Measurements from ENCODE around the gene BCAS3.

Gene BCAS3

DNA sequence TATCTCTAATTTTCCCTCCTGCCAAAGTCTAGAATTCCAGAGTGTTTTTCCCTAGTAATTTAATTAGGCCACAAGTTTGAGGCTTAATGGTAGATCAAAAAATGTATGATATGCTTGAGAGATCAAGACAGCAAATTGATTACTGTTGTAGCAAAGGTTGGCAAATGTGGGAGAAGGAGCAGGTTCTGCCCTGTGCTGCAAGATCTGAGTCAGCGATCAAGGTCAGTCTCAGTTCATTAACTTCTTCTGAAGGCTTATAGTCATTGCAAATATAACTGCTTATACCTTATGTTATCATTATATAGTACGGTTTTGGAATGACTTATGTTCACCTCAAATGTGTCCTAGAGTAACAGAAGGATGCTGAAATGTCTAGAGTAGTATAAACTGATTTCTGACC lies 490.9 kb downstream of the BCAS3 start:
- no peak for DNase-seq

DNA sequence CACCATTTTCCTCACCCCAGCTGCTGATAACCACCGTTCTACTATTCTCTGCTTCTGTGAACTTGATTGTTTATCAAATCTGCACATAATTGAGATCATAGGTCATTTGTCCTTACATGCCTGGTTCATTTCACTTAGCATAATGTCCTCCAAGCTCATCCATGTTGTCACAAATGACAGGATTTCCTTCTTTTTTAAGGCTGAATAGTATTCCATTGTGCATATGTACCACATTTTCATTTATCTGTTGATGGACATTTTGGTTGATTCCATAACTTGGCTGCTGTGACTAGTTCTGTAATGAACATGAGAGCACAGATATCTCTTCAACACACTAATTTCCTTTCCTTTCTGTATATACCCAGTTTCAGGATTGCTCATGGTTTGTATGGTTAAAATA lies 496.7 kb downstream of the BCAS3 start:
- no peak for DNase-seq

DNA sequence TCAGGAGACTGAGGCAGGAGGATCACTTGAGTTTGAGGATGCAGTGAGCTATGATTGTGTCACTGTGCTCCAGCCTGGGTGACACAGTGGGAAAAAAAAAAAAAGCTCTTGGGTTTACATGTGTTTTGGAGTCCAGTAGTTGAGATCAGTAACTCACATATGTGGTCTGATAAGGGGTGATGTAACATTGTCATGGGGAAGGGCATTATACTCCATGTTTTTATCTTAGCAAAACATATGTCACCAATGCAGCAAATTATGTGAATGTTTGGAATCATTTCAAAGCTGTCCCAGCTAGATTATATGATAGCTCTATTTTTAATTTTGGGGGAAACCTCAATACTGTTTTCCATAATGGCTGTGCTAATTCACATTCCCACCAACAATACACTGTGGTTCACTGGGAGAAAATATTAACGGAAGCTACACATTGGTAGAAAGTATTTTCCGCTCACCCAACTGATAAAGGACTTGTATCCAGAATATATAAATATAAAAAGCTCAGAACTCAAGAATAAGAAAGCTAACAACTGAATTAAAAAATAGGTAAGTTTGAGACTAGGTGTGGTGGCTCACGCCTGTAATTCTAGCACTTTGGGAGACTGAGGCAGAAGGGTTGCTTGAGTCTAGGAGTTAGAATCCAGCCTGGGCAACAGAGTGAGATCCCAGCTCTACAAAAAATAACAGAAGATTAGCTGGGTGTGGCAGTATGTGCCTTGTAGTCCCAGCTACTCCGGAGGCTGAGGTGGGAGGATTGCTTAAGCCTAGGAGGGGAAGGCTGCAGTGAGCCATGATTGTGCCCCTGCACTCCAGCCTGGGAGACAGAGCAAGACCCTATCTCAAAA lies 497.9 kb downstream of the BCAS3 start:
- no peak for DNase-seq

DNA sequence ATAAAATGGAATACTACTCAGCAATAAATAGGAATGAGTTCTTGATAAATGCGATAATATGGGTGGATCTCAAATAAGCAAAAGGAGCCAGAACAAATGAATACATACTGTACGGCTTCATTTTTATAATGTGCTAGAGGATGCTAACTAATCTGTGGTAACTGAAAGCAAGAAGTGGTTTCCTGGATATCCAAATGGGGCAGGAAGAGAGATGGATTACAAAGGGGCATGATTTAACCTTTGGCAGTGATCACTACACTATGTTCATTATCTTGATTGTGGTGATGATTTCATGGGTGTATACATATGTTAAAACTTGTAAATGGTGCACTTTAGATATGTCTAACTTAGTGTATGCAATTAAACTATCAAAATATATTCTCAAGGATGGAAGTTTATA lies 499.7 kb downstream of the BCAS3 start:
- DNase-seq: no peak

DNA sequence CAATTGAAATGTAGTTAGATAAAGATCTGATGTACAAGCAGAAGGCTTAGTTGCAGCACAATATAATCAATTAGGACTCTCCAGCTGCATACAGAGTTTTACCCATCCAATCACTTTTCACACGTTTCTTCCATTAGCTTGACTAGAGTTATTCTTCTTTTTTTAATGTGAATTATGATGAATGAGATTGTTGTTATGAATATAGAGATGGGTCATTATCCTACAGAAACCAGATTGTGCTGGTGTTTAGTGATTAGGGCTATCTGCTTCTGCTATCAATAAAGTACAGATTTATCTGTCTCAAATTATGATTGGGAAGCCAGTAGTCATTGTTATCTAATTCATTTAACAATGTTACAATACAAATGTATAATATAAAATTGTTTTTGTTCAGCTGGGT lies 500.6 kb downstream of the BCAS3 start:
- no peak for DNase-seq

DNA sequence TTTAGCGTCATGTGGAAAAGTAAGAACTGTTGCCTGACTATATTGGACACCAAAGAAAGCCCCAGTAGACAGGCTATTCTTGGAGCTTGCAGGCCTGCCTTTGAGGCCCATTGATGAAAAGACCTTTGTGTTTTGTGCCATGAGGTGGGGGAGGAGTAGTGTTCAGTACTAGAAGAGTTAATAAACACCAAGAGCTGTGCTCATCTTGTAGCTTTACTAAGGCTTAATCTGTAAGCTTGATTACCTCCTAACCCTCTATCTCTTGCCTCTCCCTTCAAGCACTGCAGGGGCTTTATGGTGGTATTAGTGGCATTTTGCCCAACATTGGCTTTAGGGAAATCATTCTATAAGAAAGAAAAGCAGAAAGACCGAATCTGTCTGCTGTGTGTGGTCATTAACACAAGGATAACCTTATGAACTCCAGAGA lies 501.7 kb downstream of the BCAS3 start:
- no peak for DNase-seq

DNA sequence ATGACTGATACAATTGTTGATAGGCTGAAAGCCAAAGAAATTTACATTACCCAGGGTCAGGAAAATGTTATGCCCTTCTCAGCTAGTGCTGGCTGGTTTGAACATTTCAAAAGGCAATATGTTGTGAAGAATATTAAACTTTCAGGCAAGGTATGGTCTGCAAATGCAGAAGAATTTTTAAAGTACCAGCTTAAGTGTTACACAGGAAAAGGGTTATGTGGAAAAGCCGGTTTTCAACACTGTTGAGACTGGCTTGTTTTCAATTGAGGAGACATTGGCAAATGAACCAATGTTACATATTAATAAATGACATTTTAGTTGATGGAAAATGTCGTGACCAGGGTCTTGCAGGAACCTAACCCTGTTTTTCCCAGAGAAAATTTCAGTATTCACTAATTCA lies 506.1 kb downstream of the BCAS3 start:
- no peak for DNase-seq

DNA sequence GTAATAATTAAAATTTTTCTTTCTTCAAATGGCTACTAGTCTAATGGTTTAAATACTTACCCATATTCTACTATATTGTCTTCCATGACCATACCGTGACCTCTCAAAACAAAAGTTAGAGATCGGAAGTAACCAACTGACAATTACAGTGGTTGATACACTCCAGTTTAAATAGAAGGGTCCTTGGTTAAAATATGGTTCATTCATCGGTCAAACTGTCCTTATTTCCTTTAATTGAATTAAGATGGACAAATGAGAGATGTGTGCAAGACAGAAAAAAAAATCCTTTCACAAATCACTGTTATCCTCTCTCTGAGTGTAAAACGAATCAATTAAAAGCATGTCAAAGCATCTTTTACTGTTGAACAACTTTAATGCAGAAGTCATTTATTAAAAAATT lies 507.7 kb downstream of the BCAS3 start:
- DNase-seq: no peak

DNA sequence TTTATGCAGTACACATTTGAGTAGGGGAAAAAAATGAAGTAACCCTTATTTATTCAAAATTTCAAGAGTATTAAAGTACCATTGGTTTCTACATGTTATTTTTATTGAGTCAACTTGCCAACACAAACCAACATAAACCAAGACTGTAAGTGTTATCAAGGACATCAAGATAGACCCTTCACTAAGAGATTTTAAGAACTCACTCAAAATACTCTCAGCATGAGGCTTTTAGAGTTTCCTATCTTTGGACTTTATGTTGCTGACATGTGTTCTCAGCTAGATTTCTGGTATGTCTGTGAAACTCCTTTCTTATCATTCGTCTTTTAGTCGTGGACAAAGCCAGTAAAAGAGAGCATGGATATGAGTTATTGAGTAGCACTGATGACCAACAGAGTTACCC lies 509.4 kb downstream of the BCAS3 start:
- no peak for DNase-seq

DNA sequence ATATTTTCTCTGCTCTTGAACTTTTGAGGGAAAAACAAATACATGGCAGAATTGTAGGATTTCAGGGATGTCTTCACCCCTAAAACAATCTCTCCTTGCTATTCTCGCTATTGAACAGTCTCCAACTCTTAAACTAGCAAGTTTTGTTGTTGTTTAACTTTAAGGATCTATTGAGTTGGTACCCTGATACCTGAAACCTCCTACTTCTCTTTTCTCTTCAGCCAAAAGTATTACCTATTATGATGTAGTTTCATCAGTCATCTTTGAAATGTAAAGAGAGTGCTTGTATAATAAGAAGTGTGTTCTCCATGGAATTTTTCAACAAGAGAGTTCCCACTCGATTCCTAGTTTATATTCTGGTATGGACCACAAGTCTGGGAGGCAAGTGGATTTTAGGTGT lies 510.4 kb downstream of the BCAS3 start:
- DNase-seq: no peak

DNA sequence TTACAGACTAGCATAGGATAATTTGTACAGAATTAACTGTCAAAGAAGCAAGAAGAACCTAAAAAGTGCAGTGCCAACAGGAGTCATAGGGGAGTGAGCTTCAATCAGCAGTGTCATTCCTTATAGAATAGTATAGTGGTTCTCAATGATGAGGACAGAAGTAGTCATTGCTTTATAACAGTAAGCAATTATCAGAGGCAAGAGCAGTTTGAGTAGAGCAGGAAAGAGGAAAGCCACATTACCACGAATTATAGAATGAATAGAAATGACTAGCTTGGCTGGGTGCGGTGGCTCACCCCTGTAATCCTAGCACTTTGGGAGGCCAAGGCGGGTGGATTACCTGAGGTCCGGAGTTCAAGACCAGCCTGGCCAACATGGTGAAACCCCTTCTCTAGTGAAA lies 512.3 kb downstream of the BCAS3 start:
- no peak for DNase-seq

DNA sequence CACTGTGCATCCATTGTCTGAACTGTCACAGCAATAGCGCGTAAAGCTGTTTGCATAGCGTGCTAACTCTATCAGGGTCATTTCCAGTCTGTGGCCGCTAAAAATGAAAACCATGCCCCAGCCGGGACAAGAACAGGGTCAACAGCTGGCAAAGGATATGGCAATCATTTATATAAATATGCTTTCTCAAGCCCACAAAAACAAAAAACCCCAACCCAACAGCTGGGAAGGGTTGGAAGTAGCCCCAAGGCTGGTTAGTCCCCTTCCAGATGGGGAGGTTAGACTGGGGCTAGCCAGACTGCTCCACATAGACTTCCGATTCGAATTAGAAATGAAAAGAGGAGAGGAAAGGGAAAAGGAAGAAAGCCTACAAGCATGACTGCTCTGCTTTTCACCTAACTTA lies 518.7 kb downstream of the BCAS3 start:
- no peak for DNase-seq

DNA sequence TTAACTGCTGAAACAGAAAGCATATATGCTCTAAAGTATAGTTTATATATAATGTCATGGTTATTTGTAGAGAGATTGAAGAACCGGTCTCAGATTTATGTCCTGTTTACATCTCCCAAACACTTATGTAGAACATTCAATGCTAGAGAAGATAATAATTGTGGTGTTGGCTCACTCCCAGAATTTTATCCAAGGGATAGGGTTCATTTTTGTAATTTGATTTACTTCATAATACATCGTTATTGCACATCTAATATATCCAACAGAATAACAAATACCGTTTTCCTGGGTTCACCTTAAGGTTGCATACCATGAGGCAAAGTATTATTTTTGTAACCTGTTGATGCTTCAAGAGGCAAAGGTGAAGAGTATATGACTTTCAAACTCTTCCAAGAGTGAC lies 519.1 kb downstream of the BCAS3 start:
- DNase-seq: no peak

DNA sequence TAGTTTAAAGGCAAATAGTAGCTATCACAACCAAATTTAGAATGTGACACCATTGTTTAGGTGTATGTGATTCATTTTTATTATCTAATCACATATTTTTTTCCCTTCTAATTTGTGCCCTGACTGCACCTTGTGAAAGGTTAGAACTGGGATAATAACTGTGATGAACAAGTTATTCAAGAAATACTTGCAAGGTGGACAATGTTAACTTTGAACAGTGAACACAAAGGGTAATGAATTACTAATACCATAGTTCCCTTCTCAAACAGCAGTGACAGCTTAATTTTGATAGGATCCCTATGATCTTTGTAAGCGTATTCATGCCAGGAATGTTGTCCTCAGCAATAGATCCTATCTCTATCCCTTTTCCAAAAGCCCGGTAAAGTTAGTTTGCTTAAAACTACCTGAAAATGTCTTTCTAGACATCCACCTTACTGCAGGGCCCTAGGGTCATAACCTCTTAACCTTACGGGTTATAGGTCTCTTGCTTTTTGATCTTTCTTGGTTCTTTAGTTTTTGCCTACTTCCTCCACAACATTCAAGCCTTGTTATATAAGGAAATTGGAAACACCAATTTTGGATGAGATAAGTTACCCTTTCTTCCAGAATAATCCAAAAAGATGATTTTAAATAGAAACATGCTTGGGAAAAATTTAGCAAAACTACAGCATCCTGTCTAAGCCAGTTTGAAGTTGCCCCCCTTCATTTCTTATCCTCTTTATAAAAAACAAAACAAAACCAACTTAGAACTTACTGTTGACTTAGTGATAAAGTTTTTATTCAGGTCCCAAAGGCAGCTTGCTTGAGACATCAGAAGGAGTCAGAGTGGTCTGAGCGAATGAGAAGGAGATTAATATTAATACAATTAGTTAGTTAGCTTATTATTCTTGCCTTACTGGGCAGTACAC lies 522.0 kb downstream of the BCAS3 start:
- DNase-seq: no peak

DNA sequence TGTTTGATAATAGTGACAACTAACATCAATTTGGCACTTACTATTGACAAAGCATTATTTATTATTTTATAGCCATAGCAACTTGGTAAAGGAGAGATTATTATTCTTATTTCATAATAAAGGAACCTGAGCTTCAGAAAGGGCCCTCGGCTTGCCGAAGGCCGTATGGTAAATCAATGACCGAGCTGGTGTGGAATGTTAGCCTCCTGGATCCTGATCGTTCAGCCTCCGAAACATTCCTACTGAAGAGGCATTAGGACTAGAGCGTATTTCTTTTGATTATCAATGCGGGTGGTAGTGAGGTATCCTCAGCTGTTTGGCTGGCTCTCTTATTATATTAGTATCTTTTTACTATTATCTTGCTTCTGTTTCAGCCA lies 522.7 kb downstream of the BCAS3 start:
- DNase-seq: no peak

DNA sequence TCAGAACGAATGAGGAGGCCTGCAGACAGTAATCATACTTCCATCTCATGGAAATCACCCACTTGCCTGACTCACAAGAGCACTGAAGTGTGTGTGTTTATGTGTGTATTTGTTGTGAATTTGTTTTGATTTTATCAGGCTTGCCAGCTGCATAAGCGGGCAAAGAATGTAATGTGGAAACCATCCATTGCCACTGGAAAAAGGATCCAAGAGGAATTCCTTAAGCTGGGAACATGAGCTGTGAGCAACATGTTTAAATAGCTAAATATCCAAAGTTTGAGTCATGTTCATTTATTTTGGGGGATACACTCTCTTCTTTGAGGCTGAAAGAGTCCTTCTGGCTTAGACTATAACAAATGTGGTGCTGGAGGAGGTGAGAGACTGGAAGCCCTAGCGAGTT lies 523.6 kb downstream of the BCAS3 start:
- DNase-seq: no peak

DNA sequence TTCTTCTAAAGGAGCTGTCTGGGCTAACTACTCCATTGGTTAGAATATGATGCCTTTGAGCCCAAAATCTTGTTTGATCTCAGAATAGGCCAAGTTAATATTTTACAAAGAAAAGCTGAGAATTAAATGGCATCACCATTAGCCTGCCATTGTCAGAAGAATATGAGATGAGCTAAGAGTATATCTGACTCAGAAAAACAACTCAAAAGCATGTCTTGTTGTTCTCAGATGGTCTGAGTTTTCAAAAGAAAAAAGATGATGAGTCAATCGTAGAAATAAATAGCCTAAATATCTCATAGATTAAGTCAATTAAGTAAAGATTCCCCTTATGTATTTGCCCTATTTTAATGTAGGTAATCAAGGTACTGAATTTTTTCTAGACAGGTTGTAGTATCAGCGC lies 524.9 kb downstream of the BCAS3 start:
- no peak for DNase-seq

DNA sequence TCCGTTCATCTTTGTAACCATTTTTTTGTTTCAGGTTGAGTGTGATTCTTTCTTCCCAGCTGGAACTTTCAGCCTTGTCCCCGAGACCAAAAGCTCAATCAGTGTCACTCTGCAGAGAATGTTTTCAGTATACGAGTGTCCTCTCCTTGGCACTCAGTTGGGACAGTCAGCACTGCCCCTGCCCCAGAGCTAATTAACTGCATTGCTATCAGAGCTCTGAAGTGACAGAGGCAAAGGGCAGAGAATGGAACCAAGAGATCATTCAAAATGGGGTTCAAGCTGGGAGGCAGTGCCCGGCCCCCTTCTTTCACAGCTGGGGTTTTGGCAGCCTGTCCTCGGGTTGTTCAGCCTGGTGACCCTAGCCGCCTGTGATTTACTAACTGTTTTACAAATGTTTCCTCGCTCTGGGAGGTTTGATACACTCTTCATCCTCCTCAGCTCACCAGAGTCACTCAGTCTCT lies 526.0 kb downstream of the BCAS3 start:
- no peak for DNase-seq

DNA sequence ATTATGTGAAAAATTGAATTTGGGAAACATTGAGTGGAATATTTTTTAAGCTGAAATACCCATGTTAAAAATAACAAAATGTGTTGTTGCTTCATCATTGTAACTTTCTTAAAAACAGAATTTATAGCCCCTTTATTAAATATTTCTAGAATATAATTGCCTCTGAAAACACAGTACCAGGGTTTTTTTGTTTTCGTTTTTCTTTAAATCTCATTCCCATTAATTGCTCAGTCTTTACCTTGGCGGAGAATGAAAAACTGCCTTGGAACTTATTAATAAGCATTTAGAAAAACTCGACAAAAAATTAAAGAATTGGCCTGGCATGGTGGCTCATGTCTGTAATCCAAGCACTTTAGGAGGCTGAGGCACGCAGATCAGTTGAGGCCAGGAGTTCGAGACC lies 526.8 kb downstream of the BCAS3 start:
- no peak for DNase-seq

DNA sequence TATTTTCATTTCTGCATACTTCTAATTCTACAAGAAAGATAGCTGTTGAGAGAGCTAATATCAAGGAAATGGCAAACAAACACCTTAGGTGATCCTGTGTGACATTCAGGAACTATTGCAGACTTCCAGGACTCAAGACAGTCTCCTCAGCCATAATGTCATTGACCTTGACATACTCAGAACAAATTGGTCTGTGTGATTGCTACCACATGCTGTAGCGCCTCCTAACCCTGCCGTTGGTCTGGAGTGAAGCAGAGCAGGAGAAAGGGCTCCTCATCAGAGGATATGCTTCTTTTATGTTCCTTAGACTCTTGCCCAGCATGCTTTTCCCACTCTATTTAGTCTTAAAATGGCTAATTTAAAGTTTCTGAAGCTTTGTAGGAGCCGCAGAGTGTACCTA lies 527.8 kb downstream of the BCAS3 start:
- DNase-seq: no peak

DNA sequence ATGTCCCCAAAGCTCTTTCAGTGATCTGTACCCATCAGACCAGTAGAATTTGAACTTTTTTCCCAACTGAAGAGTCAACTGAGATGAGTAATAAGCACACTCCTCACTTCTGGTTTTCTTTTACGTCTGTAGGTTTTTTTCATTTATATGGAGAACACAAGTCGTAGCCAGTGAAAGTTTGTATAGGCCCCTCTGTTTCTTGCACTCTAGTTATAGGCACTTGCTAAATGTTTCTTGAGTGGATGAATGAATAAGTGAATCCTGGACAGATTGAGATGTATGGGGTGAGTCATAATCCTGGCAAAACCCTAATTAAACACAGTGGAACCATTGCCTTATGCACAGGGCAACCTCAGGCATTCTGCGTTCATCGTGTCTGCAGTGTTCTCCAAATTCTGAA lies 528.3 kb downstream of the BCAS3 start:
- no peak for DNase-seq

DNA sequence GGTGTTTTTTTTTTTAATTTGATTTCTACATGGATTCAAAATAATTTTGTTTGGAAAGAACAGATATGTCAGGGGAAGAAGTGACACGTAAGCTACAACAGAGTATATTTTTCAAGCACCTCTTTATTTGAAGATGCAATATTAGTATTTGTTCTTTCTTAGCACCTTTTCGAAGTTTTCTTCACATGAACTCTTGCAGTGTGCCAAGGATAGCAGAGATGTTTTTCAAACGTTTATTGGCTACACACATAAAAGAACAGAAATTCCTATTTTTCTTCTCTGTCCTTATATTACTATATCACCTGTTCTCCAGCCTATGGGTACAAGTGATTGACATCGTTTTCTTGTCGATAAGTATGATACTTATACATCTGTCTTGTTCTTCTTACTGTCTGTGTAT lies 529.3 kb downstream of the BCAS3 start:
- no peak for DNase-seq

DNA sequence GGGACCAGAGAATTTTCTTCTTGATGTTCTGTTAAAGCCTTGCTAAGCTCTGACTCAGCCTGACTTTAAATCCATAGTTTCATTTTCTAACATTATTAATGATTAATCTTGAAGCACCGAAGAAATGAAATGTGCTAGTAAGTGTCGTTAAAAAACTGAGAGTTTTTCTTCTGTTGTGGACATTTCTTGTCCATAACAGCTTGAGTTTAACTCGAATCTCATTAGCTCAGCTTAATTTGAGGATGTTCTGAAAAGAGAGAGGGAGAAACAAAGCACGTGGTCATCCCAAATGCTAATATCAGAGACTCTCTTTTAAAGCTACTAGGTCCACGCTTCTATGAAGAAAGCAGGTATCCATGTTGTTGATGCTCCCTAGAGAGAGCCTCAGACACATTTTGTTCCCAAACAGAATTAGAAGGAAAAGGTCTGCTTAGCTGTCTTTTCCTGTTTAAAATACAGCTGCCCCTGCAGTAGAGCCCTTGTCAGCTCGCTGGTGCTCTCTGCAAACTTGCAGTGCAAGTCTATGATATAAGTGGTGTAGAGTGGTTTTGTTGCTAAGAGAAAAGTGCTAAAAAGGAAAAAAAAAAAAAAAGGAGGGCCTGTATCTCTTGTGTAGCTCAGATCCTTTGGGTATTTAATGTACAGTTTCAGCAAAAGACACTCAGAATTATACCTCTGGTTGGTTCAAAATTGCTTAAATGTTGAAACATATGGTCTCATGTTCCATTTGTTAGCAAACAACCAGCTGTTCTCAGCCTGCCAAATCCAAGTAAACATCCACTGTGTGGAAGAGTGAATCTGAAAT lies 530.9 kb downstream of the BCAS3 start:
- no peak for DNase-seq

Measured in CD4-positive, alpha-beta T cell treated with Interleukin-1 beta for 1 hour (primary cell).